Activated T-cell treated with anti-CD3 and anti-CD28 coated beads, Interleukin-2, amount 50 U/mL, for 48 hours (primary cell): ENCODE data around the gene IQCK.

Source experiments
- DNase-seq, 2 experiments: peaks; one replicate each; pipeline ENCODE4 v3.0.0-alpha.2; 2020

IQCK gene

GRCh38 chr16:19722269-19722952 is 4.3 kb downstream of the IQCK start:
- no peak for DNase-seq

DNA sequence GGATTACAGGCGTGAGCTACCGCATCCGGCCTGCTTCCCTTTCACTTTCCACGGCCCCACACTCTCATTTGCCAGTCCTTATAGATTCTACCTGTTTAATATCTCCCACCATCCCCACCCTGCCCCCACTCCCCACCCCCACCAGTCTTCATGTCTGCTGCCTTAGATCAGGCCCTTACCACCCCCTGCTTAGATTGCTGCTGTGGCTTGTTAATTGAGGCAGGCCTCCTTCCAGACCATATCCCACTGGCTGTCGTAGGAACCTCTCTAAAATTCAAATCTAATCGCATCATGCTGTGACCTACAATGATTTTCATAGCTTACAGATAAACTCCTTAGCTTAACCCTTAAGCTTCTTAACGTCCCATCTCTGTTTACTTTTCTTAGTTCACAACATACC is 4.9 kb downstream of the IQCK start:
- DNase-seq, result no peak

GRCh38 chr16:19728636-19728965 is 10.5 kb downstream of the IQCK start:
- DNase-seq, result no peak

DNA sequence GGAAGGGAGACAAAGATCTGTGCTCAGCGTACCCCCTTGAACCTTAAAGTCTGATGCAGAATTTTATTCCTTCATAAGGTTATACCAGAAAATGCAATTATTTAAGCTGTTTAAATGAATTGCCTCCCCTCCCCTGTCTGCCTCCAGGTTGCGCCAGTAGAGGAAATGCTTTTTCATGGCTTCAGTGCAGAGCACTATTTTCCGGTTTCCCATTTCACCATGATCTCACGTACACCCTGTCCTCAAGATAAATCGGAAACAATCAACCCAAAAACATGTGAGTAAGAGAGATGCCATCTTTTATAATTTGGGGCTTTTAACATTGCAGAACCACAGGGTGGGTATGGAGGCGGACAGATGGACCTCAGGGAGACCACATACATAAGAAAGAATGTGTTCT is 15.5 kb downstream of the IQCK start:
- DNase-seq, result no peak

DNA sequence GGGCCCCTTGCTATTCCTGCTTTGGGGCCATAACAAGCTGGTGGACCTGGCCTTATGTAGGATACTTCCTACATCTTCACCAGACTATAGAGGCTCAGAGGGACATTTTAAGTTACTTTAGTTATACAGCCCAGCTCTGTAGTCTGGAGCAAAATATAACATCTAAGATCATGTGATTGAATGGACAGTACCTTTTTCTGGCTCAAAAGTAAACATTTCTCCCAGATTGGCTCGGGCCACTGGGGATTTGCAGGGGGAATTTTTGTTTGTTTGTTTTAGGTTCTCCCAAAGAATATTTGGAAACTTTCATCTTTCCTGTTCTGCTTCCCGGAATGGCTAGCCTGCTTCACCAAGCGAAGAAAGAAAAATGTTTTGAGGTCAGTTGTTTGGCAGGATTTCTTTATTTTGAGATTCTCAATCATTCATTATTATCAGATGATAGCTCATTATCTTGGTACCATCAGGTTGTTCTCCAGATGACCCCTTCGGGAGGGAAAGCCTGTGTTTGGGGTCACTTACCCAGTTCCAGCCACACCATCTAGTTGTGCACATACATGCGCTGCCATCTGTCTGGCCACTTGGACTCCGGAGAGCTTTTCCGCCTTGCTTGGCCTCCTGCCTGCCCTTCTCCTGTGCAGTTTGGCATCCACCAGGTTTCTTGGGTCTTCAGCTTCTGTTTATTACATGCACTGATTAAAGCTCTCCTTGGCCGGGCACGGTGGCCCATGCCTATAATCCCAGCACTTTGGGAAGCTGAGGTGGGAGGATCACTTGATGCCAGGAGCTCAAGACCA is 17.2 kb downstream of the IQCK start:
- no peak for DNase-seq

- DNase-seq, result no peak
Observed at GRCh38 chr16:19737306-19738038, 19.4 kb downstream of the IQCK start.

GRCh38 chr16:19741354-19741753 is 23.3 kb downstream of the IQCK start:
- no peak for DNase-seq

GRCh38 chr16:19743816-19744159 is 25.7 kb downstream of the IQCK start:
- no peak for DNase-seq

DNA sequence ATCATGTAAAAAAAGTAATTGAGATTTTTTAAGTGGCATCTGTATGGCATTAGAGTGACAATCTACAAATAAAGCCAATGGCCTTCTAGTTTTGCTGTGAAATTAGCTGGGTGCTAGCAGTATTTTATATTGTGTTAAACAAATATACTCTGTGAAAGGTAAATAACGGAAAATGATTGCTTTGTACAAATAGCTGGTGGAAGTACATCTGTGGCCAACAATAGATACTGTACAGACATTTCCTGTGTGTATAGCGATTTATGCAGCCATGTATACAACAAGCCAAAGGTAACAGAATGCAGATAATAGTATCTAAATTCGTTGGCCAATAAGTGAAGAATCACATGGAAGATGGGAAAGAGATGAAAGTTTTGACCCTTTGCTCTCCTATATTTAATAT is 26.6 kb downstream of the IQCK start:
- DNase-seq, result no peak

GRCh38 chr16:19745286-19746010 is 27.4 kb downstream of the IQCK start:
- DNase-seq, result no peak

DNA sequence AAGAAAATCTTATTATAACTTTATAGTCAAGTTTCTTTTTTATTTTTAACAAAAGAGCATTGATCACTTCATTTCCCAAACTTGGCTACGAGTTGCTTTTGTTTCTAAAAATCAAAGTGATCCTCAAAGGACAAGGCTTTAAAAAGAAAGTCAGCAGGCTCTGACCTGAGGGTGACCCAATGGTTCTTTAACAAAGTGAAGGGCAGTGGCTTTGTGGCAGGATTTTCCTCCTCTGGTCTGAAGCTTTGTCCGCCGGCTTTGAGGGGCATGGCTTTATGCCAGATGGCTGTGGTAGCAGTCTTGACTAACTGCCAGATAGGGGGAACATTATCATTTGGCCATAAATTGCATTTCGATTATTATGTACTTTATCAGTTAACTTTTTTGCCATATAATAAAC is 28.5 kb downstream of the IQCK start:
- DNase-seq, result no peak

GRCh38 chr16:19748389-19749168 is 30.5 kb downstream of the IQCK start:
- DNase-seq, result no peak

- no peak for DNase-seq
Observed at GRCh38 chr16:19749571-19750080, 31.6 kb downstream of the IQCK start.

- no peak for DNase-seq
Observed at GRCh38 chr16:19751478-19752385, 33.7 kb downstream of the IQCK start.

DNA sequence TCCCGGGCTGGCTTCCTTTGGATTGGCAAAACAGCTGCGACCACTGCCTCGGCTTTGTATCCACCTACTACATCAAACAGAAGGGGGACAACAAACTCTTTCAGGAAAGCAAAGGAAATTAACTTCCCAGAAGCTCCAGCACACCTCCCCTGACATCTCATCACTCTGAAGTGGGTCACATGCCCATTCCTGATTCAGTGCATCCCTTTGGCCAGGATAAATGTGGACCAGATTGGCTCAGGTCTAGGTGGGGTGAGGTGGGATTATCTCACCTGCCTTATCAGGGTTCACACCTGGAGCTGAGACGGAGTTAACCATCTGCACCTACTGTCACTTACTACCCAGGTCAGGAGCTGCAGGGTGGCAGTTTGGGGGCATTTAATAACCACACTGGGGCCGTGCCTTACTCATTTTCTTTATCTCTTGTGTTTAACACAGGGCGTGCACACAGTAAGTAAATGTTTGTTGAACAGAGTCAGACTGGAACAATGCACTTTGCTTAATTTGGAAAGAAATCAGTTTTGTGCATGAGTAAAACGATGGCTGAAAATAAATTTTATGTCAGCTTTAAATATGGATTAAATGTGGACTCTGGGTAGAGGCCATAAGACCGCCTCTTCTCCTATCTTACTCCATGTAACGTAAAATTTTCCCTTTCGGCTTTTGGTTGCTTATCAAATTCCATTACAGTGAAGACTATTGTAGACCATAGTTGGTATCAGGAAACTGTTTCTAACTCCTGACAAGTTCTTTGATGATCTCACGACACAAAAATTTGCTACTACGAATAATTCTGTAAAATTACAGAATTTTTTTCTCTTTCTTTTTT is 36.0 kb downstream of the IQCK start:
- DNase-seq, result no peak

DNA sequence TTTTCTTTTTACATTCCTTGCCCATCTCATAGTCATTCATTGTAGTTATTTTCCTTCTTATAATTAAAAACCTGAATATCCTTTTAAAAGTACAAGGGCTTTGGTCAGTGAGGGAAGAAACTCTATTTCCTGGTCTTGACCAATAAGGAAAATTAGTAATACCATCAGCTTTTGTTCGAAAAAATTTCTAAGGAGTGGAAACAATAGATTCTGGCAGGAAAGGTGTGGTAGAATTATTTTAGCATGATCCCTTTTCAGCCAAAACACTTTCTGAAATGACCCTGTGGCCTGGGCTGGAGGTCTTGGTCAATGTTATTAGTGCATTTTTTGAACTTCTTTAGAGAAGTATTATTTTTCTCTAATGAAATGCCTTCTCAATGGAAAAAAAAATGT is 36.6 kb downstream of the IQCK start:
- DNase-seq, result no peak

DNA sequence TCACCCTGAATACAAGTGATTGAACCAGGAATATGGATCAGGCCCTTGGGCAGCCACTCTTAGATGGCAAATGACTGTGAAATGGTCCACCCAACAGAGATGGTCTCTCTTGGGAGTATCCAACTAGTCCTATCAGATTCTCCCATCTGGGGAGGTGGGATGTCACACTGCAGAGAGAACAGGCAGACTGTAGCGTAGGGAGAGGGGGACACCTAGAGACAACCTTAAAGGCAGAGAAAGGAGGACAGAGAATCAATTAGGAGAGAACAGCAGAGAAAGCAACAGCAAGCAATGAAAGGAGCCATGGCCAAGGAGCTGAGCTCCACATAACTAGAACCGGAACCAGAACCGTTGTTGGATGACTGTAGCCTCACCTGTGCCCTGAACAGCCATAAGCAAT is 37.2 kb downstream of the IQCK start:
- no peak for DNase-seq

DNA sequence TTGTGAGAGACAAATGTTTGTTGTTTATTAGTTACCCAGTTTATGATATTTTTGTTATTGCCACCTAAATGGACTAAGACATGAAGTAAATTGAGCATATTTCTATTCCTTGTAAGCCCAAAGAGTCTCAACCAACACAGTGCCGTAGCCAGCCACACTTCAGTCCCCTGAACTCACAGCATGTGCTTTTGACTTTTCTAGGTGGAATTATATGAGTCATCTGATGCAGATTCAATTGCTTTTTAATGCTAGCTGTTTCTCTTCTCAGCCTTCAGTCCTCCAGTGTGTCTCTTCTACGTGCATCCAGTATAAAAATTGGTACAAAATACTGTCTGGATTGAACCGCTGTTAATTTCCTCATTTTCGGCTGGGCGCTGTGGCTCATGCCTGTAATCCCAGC is 39.0 kb downstream of the IQCK start:
- no peak for DNase-seq

GRCh38 chr16:19757762-19758595 is 39.9 kb downstream of the IQCK start:
- no peak for DNase-seq
